Midbrain (tissue), 1 donor: ENCODE results near the gene CDC42EP5.
"Not testable (repeated sequence)": the region's sequence is repeated elsewhere in the genome, so short reads cannot be mapped to it uniquely, and the experiment has no call there.

Experiments used
- DNase-seq: peaks from one replicate; lab custom pipeline; 2025; lab: John Stamatoyannopoulos, UW

Gene CDC42EP5

GRCh38 chr19:54489341-54489740 is 16.2 kb upstream of the CDC42EP5 start:
- no peak for DNase-seq

GRCh38 chr19:54485851-54486250 is 12.8 kb upstream of the CDC42EP5 start:
- no peak for DNase-seq

GRCh38 chr19:54484451-54484850 is 11.4 kb upstream of the CDC42EP5 start:
- no peak for DNase-seq

- DNase-seq, result no peak
Observed at GRCh38 chr19:54482889-54483288, 9.8 kb upstream of the CDC42EP5 start.

GRCh38 chr19:54481326-54481930 is 8.3 kb upstream of the CDC42EP5 start:
- peak; percentile 39 for DNase-seq

- no peak for DNase-seq
Observed at GRCh38 chr19:54480051-54480450, 7.0 kb upstream of the CDC42EP5 start.

GRCh38 chr19:54478677-54479266 is 5.7 kb upstream of the CDC42EP5 start:
- no peak for DNase-seq

- no peak for DNase-seq
Observed at GRCh38 chr19:54477650-54478049, 4.6 kb upstream of the CDC42EP5 start.

GRCh38 chr19:54475706-54476105 is 2.6 kb upstream of the CDC42EP5 start:
- no peak for DNase-seq

- no peak for DNase-seq
Observed at GRCh38 chr19:54473892-54474372, 836 bp upstream of the CDC42EP5 start.

GRCh38 chr19:54470991-54471782 is 1.9 kb downstream of the CDC42EP5 start:
- DNase-seq, result peak; percentile 20

- no peak for DNase-seq
Observed at GRCh38 chr19:54470276-54470887, 2.7 kb downstream of the CDC42EP5 start.

GRCh38 chr19:54469496-54469934 is 3.6 kb downstream of the CDC42EP5 start:
- no peak for DNase-seq

- not testable (repeated sequence) for DNase-seq
Observed at GRCh38 chr19:54466110-54466480, 7.0 kb downstream of the CDC42EP5 start.

GRCh38 chr19:54465426-54466109 is 7.5 kb downstream of the CDC42EP5 start:
- DNase-seq, result no peak

GRCh38 chr19:54464630-54465425 is 8.3 kb downstream of the CDC42EP5 start:
- peak; percentile 76 for DNase-seq

GRCh38 chr19:54464044-54464629 is 9.0 kb downstream of the CDC42EP5 start:
- peak; percentile 74 for DNase-seq

- DNase-seq, result peak; percentile 87
Observed at GRCh38 chr19:54463531-54464043, 9.5 kb downstream of the CDC42EP5 start, which contains the start of gene LENG9. TSS of gene LENG9 (minus strand) at chr19:54463778. CDS start at chr19:54463526, 252 bp downstream.

GRCh38 chr19:54462655-54463530 is 10.2 kb downstream of the CDC42EP5 start:
- DNase-seq, result peak; percentile 65
